Measurements from ENCODE around the gene TVP23A.

TVP23A gene

GRCh38 chr16:10840703-10841102, 22.1 kb upstream of the TVP23A start:
- Histone ChIP-seq H3K27me3 (no peaks in the 10 kb centered on the region), H3K4me1 (ENCODE audit: control insufficient read depth in 1 of 2, insufficient read depth in 1 of 2, low read depth in 1 of 2, low read length in 1 of 2) (peaks cover 0 to 2% of the 10 kb centered on the region in 2 experiments), H3K36me3 (no peaks in the 10 kb centered on the region), H3K27ac (no peak overlapping the region), H3K4me3 (ENCODE audit: low read depth in 1 of 2, low read length in 1 of 2) (no peak overlapping the region), H3K9me3 (no peaks in the 10 kb centered on the region)
- no peak for TF ChIP-seq CTCF (IDR thresholded peaks at IDR 0.05)

- no peaks in the 10 kb centered on the region for H3K4me1 ChIP-seq (ENCODE audit: control insufficient read depth in 1 of 2, insufficient read depth in 1 of 2, low read depth in 1 of 2, low read length in 1 of 2)
- no peak overlapping the region for H3K4me3 ChIP-seq (ENCODE audit: low read depth in 1 of 2, low read length in 1 of 2)
- H3K9me3 ChIP-seq: no peaks in the 10 kb centered on the region
- no peaks in the 10 kb centered on the region for H3K27me3 ChIP-seq
- no peak for TF ChIP-seq CTCF (IDR thresholded peaks at IDR 0.05)
- no peak overlapping the region for H3K27ac ChIP-seq
- no peaks in the 10 kb centered on the region for H3K36me3 ChIP-seq
These were observed 20.7 kb upstream of the TVP23A start for GRCh38 chr16:10839279-10839666.

- H3K27me3 ChIP-seq: no peaks in the 10 kb centered on the region
These were observed 20.2 kb upstream of the TVP23A start for GRCh38 chr16:10838621-10839278.

GRCh38 chr16:10836174-10836853, 17.7 kb upstream of the TVP23A start:
- Histone ChIP-seq H3K27ac (no peak overlapping the region), H3K36me3 (no peaks in the 10 kb centered on the region), H3K4me1 (ENCODE audit: control insufficient read depth in 1 of 2, insufficient read depth in 1 of 2, low read depth in 1 of 2, low read length in 1 of 2) (no peaks in the 10 kb centered on the region), H3K9me3 (no peaks in the 10 kb centered on the region), H3K4me3 (ENCODE audit: low read depth in 1 of 2, low read length in 1 of 2) (no peak overlapping the region), H3K27me3 (no peaks in the 10 kb centered on the region)
- TF ChIP-seq CTCF (IDR thresholded peaks at IDR 0.05): no peak

More at GRCh38 chr16:10838621-10839278, 20.2 kb upstream of the TVP23A start:
- Histone ChIP-seq H3K9me3 (no peaks in the 10 kb centered on the region), H3K36me3 (no peaks in the 10 kb centered on the region), H3K4me3 (ENCODE audit: low read depth in 1 of 2, low read length in 1 of 2) (no peak overlapping the region), H3K4me1 (ENCODE audit: control insufficient read depth in 1 of 2, insufficient read depth in 1 of 2, low read depth in 1 of 2, low read length in 1 of 2) (no peaks in the 10 kb centered on the region), H3K27ac (no peak overlapping the region)
- no peak for TF ChIP-seq CTCF (IDR thresholded peaks at IDR 0.05)

- Histone ChIP-seq H3K27me3 (no peaks in the 10 kb centered on the region), H3K36me3 (no peaks in the 10 kb centered on the region), H3K4me1 (ENCODE audit: control insufficient read depth in 1 of 2, insufficient read depth in 1 of 2, low read depth in 1 of 2, low read length in 1 of 2) (no peaks in the 10 kb centered on the region), H3K4me3 (ENCODE audit: low read depth in 1 of 2, low read length in 1 of 2) (no peak overlapping the region), H3K9me3 (no peaks in the 10 kb centered on the region), H3K27ac (no peak overlapping the region)
- TF ChIP-seq CTCF (IDR thresholded peaks at IDR 0.05): no peak
These were observed 16.8 kb upstream of the TVP23A start for GRCh38 chr16:10835281-10835931.
